GM21367 (cell line): Measurements from ENCODE around the gene FGG.

Experiments used
- ATAC-seq: cut with Tn5 transposase; IDR thresholded peaks from one replicate; pipeline ENCODE4 v1.9.1; 2021; ENCODE audit not compliant: unreplicated experiment

Gene FGG

DNA sequence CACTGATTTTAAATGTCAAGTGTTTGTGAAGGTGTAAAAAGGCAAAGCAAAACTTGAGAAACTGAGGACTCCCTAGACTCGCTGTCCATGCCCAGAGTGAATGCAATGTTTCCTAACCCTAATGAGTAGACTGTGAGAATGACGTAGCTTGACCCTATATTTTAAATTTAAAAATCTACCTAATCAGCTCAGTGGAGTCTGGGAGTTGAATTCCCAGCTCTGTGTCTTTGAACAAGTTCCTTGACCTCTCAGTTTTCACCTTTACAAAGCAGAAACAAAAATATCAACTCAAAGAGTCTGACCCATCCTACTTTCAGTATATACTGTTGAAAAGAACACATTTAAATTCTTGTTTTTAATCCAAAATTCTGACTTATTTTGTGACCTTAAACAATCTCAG lies 24.3 kb downstream of the FGG start:
- ATAC-seq: no peak

GRCh38 chr4:154586296-154587033 lies 26.0 kb downstream of the FGG start:
- no peak for ATAC-seq

- no peak for ATAC-seq
These were observed 27.0 kb downstream of the FGG start for GRCh38 chr4:154585369-154586018.

- ATAC-seq: no peak
These were observed 28.2 kb downstream of the FGG start for GRCh38 chr4:154584259-154584658.

DNA sequence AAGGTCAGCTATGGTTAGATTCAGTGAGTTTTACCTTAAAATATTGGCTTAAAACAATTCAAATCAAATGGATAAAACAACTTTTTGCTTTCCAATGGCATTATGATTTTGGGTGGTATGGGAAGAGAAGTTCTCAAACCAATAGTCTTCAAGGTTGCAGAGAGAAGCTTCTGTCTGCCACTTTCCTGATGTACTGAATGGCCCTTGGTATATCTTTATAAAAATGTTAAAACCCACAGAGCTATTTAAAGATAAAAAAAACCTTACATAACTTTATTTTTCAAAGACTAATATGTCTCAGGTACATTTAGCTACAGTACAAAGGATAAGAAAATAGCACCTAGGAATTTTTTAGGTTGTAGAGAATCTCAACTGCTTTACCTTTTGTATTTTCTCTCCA lies 28.8 kb downstream of the FGG start:
- no peak for ATAC-seq

DNA sequence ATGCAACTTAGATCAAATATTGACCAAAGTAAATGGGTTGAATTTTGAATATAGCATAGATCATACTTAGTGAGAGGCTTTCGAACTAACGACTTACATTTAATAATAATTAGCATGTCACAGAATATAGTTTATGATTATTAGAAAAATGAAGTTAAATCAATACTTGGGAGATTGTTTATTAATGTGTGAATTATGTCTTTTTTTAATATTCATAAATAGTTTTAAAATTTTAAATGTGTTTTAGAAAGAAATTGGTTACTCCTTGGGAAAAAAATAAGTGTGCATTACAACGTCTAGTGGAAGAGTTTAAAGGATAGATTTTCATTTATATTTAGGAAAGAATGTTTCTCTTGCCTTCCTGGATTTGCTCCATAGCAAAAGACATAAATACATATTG lies 29.2 kb downstream of the FGG start:
- no peak for ATAC-seq

GRCh38 chr4:154582723-154583122 lies 29.7 kb downstream of the FGG start:
- ATAC-seq: no peak

GRCh38 chr4:154579927-154580326 lies 32.5 kb downstream of the FGG start:
- no peak for ATAC-seq

GRCh38 chr4:154578919-154579318 lies 33.5 kb downstream of the FGG start:
- ATAC-seq: no peak

DNA sequence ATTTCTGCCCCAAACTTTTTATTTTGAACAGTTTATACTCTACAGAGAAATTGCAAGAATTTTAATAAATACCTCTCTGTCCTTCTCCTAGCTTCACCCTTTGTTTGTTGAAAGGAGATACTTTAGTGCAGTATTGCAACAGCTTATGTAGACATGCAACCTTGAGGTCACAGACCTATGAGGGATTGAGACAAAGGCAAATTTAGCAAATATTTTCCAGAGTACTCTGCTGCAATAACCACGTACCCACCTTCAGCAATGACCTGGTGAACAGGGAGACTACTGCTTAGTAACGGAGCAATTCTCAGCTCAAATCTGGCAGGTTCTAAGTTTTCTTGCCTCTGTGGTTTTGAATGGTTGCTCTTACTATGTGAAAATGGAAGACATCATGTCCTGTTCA lies 35.1 kb downstream of the FGG start:
- no peak for ATAC-seq

DNA sequence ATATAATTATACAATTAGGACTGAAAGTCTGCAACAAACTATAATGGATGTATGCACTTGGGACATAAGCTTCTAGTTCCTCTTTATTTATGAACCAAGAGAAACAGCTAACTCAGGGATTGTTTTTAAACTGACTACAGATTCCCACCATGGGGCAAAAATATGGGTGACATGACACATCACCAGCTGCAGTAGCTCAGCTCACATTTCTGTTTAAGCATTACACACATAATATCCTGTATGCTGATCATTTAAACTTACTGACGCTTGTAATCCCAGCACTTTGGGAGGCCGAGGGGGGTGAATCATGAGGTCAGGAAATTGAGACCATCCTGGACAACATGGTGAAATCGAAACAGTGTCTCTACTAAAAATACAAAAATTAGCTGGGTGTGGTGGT lies 38.1 kb downstream of the FGG start:
- no peak for ATAC-seq

DNA sequence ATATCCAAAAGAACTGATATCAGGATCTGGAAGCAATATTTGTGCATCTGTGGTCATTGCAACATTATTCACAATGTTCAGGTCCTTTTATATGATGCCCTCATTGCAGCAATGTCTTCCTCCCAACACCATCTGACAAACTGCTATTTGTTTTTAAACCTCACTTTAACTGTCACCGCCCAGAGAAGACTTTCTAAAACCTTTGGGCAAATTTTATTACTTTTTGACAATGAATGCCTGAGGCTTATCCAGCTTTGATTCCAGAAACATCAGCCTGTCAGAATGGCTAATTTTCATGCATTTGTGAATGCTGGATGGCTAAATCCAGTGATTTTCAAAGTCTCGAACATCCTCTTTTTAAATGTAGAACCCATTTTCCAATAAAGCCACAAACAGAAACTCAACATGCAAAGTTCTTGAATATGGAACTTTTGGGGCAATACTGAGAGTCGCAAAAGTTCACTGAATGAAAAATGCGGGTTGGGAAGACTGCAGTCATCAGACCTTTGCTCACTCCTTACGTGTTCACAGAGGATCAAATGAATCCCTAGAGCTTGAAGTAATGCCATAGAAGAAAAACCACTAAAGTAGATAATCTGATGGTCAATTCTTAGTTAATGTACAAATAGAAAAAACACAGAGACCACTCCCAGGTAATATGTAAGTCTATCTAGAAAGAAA lies 39.1 kb downstream of the FGG start:
- no peak for ATAC-seq

GRCh38 chr4:154569584-154569983 lies 42.9 kb downstream of the FGG start:
- no peak for ATAC-seq

GRCh38 chr4:154569028-154569427 lies 43.4 kb downstream of the FGG start:
- no peak for ATAC-seq

DNA sequence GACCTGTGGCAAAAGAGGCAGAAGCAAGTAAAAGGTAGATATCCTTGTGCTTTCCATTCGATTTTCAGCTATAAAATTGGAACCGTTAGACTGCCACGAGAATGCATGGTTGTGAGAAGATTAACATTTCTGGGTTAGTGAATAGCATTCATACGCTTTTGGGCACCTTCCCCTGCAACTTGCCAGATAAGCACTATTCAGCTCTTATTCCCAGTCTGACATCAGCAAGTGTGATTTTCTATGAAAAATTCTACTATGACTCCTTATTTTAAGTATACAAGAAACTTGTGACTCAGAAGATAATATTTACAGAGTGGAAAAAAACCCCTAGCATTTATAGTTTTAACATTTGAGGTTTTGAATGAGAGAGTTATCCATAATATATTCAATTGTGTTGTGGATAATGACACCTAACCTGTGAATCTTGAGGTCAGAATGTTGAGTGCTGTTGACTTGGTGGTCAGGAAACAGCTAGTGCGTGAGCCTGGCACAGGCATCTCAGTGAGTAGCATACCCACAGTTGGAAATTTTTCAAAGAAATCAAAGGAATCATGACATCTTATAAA lies 45.7 kb downstream of the FGG start:
- ATAC-seq: no peak

DNA sequence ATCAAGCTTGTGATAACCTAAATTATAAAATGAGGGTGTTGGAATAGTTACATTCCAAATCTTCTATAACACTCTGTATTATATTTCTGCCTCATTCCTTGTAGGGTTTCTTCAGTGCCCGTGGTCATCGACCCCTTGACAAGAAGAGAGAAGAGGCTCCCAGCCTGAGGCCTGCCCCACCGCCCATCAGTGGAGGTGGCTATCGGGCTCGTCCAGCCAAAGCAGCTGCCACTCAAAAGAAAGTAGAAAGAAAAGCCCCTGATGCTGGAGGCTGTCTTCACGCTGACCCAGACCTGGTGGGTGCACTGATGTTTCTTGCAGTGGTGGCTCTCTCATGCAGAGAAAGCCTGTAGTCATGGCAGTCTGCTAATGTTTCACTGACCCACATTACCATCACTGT lies 46.8 kb downstream of the FGG start:
- ATAC-seq: no peak

GRCh38 chr4:154564311-154564710 lies 48.1 kb downstream of the FGG start:
- no peak for ATAC-seq

GRCh38 chr4:154562697-154563254 lies 49.7 kb downstream of the FGG start, which contains the start of gene FGB:
TSS of gene FGB (plus strand) at chr4:154563011. CDS start at chr4:154563019, 8 bp downstream.
- no peak for ATAC-seq

DNA sequence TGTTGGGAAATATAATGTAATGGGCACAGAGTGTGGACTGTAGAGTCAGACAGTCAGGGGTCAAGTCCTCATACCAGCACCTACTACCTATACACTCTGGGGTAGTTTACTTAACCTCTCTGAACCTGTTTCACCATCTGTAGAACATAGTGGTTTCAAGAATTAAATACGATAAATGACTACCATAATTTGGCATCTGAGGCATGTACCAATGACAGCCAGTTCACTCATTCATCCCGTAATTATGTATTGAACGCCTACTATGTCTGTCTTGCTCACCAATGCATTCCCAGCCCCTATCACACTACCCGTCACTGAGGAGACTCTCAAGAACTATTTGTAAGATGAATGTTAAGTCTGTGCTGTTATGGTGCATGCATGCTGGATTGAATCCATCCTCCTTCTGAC lies 51.6 kb downstream of the FGG start:
- no peak for ATAC-seq

- no peak for ATAC-seq
These were observed 52.0 kb downstream of the FGG start for GRCh38 chr4:154560419-154560801.
